Measurements from ENCODE around the gene GRK3.

Gene GRK3

DNA sequence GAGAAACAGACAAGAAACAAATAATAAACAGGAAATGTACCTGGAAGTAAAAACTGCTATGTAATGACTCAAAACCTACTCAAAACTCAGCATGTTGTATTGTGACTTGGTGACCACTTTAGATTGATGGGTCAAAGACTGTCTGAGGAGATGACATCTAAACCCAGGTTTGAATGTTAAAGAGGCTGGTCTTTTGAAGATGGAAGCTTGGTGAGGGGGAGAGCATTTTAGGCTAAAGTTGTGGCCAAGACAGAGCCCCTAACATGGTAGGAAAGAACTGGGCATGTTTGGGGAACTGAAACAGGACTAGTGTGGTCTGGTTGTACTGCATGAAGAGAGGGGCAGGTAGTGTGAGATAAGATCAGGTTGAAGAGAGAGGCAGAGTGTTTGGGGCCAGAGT lies 92.2 kb downstream of the GRK3 start:
- no peak for DNase-seq (ENCODE audit: low read depth in 2 of 2, low spot score in 1 of 2)

DNA sequence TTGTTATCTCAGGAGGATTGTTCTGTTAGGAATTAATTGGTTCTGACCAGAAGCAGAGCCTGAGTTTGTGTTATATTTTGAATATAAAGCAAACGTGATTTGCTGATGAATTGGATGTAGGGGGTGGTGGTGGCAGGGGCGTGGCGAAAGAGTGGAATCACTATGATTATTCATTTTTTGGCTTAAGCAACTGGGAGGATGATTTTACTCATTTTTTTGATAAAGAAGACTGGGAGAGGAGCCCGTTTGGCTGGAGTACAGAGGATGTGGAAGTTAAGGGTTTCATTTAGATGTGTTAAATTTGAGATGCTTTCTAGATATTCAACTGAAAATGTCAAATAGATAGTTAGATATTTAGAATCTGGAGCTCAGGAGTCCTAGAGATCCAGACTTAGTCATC lies 94.2 kb downstream of the GRK3 start:
- DNase-seq (ENCODE audit: low read depth in 2 of 2, low spot score in 1 of 2) = no peak

DNA sequence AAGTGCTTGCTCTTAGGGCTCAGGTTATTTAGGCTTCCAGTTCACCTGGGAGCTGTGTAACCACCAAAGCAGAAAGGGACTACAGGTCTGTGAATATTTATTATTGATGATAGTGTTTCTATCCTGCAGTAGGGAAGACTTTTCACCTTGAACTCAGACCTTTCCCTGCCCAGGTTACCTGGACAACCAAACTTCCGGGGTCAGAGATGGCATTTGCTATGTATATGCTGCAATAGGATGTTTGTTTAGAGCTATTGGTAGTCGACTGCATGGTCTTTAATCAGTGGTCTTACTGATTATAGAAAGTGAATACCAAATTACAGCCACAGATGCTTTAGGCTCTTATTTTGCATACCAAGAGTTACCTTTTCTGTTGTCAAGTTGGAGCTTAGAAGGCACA lies 94.9 kb downstream of the GRK3 start:
- no peak for DNase-seq (ENCODE audit: low read depth in 2 of 2, low spot score in 1 of 2)

DNA sequence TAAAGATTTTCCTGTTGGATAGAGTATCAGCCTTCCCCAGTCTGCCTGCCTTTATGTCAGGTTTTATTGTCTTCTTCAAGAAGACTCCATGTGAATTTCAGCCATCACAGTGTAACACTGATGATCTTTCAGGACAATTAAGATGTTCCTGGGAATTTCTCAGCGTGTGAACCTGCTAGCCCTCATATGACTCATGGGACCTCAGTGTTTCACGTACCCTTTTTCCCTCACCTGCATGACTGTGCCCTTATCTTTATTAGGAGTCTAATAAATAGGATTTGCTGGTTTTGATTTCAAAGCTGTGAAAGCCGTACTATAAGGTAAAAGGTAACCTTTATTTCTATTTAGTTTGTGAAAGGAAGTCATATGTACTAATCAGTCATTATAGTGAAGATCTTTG lies 95.9 kb downstream of the GRK3 start:
- DNase-seq (ENCODE audit: low read depth in 2 of 2, low spot score in 1 of 2) = no peak

DNA sequence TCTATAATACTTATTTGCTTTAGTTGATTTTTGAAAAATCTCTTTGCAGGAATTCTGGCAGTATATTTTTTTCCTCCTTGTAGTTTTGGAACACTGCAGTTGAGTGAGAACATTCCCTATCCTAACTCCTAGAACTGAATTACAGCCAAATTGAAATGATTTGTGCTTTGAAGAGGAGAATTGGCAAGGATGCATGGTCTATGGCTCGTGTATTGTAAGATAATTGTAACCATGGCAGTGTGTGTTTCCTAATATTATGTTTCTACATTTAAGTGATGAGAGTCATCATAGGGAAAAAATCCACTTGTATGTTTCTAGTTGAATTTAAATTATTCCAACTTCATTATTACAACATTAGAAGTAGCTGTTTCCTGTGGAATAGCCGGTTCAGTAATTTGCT lies 96.6 kb downstream of the GRK3 start:
- DNase-seq (ENCODE audit: low read depth in 2 of 2, low spot score in 1 of 2) = no peak

DNA sequence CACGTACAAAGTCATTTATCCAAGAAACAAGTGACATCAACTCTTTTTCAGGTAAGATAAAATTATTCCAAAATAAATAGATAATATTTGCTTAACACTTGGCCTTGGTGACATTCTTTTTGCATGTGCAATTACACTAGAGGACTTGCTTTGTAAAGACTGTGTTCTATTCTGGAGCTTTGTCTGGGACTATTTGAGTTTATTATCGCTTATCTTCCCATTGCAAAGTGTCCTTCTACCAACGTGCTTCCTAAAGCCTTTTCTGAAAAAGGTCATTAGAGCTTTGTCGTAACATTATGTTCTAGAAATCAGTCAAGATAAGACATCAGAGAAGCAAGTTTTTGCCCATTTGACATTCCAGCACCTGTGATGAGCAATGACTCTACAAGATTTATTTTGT lies 99.2 kb downstream of the GRK3 start:
- DNase-seq (ENCODE audit: low read depth in 2 of 2, low spot score in 1 of 2) = no peak

DNA sequence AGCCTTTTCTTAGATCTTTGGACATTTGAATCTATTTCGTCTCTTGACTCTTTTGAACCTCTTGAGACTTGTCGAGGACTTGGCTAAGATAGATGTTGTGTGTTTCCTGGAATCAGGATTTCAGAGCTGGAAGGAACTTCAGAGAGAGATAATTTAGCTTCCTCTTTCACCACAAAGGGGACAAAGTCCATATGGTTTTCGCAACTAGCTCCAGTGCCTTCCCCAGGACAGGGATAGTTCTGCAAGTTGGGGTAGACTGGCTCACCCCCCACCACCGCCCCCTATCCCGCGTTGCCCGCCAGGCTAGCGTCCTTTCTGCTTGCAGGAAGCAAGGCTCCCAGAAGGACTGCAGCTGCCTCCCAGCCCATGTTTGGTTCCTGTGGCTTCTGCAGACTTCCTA lies 101.8 kb downstream of the GRK3 start:
- DNase-seq (ENCODE audit: low read depth in 2 of 2, low spot score in 1 of 2) = no peak

DNA sequence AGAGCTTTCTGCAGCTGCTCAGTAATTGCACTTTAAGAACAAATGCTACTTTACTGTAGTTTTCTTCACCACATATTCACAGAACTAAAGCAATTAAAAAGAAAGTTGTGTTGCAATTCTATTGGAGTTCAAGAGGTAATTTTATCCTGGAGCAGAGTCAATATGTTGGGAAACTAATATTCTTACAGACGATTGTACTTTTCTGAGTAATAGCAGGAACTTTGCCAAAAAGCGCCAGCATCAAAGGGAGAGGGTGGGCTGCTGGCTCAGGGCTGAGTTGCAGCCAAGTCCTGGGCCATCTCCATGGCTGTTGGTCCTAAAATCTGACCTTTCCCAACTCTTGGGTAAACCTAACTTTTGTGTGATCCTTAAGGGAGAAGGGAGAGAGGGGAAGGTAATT lies 104.0 kb downstream of the GRK3 start:
- no peak for DNase-seq (ENCODE audit: low read depth in 2 of 2, low spot score in 1 of 2)

DNA sequence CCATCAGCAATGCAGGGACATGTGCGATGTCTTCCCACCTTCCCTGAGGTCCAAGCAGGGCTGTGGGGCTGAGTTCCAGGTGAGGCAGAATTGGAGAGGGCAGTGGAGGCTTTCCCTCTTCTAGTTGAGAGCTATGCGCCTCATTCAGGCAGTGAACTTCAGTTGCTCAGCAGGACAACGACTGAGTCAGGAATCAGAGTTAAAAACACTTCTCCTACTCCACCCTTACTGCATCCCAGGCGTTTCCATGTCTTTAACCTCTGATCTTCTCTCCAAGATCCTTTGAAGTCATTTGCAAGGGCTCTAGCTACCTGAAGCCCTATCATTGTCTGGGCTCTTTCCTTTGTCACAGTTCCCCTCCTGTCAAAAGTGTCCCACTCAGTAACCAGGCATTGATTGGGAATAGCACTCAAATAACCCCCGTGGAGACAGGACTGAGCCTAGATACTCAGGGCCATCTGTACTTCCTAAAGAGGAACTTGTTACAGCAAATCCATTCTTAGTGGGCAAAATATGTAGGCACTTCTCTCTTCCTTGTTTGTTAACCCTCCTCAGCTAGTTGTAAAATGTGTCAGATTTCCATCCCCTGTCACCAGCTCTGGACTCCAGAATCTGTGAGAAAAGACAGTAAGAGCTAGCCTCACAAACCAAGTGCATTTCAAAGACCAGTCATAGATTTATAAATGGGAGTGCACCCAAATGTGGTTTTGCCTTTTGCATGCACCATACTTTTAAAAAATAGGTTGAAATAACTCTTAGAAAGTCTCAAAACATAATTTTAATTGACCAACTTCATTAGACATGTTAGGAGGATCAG lies 105.0 kb downstream of the GRK3 start:
- no peak for DNase-seq (ENCODE audit: low read depth in 2 of 2, low spot score in 1 of 2)

DNA sequence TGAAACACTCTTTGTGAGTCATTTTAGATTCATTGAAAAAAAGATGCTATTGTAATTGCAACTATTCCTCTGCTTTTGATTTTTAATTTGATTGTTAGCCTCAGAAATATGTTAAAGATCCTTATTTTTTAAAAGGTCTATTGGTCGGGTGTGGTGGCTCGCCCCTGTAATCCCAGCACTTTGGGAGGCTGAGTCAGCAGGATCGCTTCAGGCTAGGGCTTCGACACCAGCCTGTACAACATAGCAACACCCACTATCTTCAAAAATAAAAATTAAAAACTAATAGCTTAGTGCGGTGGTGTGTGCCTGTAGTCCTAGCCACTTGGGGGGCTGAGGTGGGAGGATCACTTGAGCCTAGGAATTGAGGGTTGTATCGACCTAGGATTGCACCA lies 105.6 kb downstream of the GRK3 start:
- DNase-seq (ENCODE audit: low read depth in 2 of 2, low spot score in 1 of 2) = no peak

DNA sequence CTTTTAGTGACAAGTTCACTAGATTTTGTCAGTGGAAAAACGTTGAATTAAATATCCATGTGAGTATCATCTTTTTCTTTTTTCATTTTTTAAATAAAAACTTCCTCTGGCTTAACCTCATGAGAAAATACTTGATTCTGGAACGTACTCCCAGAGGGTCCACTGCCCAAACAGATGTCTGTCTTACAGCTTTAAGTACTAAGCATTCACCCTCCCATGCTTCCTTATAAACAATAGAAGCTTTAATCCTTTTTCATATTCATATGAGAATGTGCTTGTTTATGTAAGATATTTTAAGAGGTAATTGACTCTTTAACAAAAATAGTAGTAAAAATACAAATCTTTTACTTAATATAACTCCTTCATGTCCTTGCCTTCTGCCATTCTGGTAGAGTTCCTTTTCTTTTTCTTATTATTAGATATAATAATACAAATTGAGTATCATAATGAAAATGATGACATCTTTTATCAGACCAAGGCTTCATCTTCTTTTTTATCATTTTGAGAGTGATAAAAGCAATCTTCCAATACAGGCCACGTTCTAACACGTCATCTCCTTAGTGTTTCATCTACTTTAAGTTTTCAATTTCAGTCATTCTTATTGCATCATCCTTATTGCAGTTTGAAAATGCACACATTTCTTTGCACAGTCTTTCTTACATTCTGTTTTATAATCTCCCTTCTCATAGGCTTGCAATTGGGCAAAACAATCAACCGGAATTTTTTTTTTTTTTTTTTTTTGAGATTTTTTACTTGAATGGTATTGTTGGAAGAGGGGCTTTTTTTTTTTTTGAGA lies 108.0 kb downstream of the GRK3 start:
- no peak for DNase-seq (ENCODE audit: low read depth in 2 of 2, low spot score in 1 of 2)

DNA sequence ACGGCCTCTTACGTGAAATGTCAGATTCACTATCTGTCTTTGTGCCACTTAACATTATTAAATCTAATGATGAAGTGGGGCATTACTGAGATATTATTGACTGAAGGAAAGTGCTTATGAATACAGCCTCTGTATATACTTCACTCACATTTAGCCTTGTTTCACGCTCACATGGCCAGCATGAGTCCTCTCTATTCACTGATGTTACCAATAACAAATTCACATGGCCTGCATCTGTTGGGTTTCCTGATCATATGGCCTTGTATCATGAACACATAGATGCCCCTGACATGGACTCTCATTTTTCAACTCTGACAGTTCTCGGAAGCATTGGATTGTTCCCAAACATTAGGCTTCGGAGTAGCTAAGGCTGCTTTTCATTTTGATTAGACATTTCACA lies 109.2 kb downstream of the GRK3 start:
- DNase-seq (ENCODE audit: low read depth in 2 of 2, low spot score in 1 of 2) = no peak

DNA sequence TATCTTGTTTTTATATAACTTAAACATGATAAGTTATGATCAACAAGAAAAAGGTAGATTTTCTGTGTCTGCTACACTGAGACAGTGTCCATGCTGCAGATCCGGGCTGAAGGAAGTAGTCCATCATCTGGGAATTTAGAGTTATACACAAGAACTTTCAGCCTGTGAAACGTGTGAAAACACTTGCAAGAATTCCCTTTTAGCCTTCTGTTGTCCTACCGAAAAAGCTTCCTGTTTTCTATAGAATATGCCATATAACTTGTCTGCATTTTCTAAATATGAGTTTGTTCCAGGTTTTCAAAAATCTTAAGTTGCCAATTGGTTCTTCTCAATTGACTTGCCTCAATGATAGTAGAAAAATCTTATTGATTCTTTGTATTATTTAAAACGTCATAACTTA lies 113.2 kb downstream of the GRK3 start:
- no peak for DNase-seq (ENCODE audit: low read depth in 2 of 2, low spot score in 1 of 2)

DNA sequence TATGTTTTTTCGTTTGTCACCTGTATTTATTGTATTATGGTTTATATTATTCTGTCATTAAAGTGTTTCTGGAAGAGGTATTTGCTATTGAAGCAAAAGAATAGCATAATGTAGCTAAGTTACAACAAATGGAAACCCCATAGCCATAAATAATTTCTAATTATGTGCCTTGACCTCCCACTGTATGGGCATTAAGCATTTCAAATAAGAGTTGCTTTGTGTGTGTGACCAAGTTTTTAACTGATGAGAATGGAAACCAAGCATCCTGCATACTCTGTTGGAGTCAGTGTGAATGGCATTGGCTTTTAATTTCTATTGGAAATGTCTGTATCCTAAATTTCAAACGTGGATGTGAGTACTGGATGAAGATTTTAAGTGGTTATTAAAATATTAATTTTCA lies 115.6 kb downstream of the GRK3 start:
- no peak for DNase-seq (ENCODE audit: low read depth in 2 of 2, low spot score in 1 of 2)

DNA sequence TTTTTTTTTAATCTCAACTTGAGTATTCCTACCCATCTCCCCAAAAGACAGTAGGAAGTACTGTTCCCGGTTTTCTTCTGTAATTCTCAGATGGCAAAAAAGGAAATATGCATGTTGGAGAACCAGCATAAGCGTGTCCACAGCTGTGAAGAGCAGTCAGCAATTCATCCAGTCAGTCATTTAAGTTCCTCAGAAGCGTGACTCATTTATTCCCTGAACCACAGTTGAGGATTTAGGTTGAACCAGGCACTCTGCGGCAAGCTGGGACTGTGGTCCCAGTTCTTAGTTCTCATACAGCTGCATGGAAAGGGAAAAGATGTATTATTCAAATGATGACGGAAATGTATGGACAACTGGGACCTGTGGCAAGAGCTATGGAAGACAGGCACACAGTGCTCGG lies 116.5 kb downstream of the GRK3 start:
- DNase-seq (ENCODE audit: low read depth in 2 of 2, low spot score in 1 of 2) = no peak

DNA sequence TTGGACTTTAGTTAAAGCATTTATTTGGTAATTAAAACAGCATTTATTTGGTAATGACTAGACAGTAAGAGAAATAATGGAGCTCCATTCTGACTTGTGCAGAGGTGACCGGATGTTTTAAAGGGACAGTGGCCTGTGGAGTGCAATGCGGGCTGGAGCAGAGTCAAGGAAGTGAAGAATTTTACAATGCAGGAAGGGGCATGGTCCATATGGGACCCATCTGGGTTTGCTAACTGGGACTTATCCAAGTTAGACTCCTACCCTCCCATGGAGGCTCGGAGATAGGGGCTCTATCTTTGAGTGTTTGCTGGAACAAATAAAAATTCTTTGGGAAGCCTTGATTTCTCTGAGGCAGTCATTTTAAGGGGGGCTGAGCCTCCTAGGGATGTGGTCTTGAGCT lies 117.6 kb downstream of the GRK3 start:
- DNase-seq (ENCODE audit: low read depth in 2 of 2, low spot score in 1 of 2) = no peak

DNA sequence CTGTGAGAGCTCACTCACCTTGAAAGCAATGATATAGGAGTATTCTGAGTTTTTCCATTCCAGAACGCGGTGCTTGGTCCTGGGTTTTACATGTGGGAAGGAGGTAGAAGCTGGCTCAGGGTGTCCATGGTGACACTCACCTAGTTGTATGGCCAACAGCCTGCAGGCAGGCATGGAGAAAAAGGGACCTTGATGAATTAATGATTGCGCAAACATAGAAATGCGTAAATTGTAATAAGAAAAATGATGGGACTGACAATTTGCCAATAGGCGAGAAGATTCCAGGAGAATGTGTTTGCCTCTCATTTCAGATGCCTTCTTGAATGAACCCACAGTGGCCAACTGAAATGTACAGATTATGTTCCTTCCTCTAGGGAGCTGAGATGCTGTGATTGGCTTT lies 124.2 kb downstream of the GRK3 start:
- DNase-seq (ENCODE audit: low read depth in 2 of 2, low spot score in 1 of 2) = no peak

DNA sequence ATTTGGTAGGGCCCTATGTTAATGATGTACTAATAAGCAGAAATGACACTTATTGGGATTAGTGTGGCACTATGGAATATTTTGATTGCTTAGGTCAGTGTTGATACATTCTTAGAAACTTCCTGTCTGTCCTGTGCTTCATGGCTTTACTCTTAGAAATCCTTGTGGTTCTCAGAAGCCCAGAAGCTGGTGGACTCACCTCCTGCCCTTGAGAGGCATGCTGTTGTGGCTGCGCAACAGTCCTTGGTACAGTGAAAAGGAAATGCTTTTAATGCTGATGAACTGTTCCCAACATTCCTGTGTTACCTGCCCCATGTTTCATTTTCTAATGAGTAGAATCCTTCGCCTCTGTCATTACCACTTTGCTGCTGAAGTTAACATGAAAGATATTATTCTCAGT lies 125.2 kb downstream of the GRK3 start:
- no peak for DNase-seq (ENCODE audit: low read depth in 2 of 2, low spot score in 1 of 2)

DNA sequence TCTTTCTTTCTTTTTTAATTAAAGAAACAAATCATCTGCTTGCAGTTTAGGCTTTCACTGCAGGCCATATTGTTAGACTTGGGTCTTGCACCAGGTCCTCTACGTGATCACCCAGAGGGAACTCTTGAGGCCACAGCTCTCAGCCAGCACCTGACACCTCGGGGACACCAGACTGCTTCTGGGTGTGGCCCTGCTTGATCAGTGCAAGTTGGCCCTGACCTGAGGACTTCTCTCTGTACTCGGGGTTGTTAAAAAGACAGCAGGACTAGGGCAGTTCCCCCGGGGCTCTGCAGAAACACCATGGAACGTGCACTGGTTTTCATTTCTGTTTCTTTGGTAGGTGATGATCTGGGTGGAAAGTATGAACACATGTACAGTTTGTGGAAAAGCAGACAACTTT lies 126.3 kb downstream of the GRK3 start:
- DNase-seq (ENCODE audit: low read depth in 2 of 2, low spot score in 1 of 2) = no peak

DNA sequence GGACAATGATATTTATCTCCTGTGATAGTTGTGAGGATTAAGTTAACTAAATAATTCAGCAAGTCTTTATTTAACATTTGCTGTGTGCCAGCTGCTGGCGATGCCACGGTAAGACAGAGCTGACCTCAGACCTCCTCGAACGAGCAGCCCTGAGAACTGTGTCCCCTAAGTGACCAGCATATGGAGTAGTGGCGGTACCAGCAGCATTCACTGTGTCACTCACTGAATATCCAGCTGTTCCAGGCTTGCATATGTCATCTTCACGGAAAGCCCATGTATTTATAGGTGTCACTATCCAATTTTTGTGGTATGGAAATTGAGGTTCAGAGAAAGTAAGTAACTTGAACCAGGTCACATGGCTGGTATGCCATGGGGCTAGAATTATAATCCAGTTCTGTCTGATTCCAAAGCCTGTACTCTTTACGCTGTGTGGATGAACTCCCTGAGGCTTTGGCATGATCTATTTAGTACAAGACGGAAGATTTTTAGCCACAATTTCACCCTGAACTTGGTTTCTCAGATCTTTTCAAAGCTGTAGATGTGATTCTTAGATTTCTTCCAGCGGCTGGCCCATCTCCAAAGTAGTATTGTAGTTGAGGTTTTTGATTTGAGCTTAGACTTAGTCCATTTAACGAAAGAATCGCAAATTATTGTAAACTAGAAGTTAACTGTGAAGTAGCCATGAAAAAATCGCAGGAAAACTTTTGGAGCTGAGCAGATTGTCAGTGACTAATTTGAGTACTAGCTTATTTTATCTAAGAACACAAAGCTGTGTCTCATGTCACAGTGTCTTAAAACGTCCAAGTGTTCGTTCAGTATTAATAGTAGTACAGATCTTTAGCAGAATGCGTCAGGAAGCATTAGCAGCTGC lies 128.2 kb downstream of the GRK3 start:
- DNase-seq (ENCODE audit: low read depth in 2 of 2, low spot score in 1 of 2) = no peak

DNA sequence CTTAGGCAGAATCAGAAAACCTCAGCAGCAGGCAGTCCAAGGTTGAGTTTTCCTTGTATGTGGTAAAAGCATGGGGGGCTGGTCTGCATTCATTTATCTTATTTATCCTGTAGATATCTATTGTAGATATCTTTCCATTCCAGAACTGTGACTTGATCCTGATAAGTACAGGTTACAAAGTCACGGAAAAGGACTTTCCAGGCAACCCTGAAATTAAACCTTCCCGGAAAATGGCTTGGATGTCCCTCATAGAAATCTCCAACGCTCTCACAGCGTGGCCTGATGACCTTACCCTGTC lies 128.7 kb downstream of the GRK3 start:
- DNase-seq (ENCODE audit: low read depth in 2 of 2, low spot score in 1 of 2) = no peak

Data from stimulated activated CD8-positive, alpha-beta memory T cell treated with anti-CD3 and anti-CD28 coated beads, Interleukin-4, amount 100 ng/mL, for 1 hour (primary cell).